Ishikawa (cell line): ENCODE measurements around the gene EDC3.

Experiments
- CEBPB ChIP-seq: IDR thresholded peaks from 2 replicates; pipeline ENCODE4 v1.6.1; 2012
- CREB1 ChIP-seq: IDR thresholded peaks from 2 replicates; pipeline ENCODE4 v1.6.1; 2012; ENCODE audit warnings: low read depth
- EGR1 ChIP-seq: IDR thresholded peaks from 2 replicates; pipeline ENCODE4 v1.6.1; 2012
- EP300 ChIP-seq: IDR thresholded peaks from 2 replicates; pipeline ENCODE4 v1.6.1; 2012; ENCODE audit warnings: borderline replicate concordance
- FOXM1 ChIP-seq: IDR thresholded peaks from 2 replicates; pipeline ENCODE4 v1.6.1; 2012; ENCODE audit warnings: low read depth, borderline replicate concordance
- MAX ChIP-seq: IDR thresholded peaks from 2 replicates; pipeline ENCODE4 v1.6.1; 2012
- NFIC ChIP-seq: IDR thresholded peaks from 2 replicates; pipeline ENCODE4 v1.6.1; 2012
- RAD21 ChIP-seq: IDR thresholded peaks from 2 replicates; pipeline ENCODE4 v1.6.1; 2012; ENCODE audit warnings: low read depth
- TAF1 ChIP-seq: IDR thresholded peaks from 2 replicates; pipeline ENCODE4 v1.6.1; 2012; ENCODE audit warnings: low read depth, mild to moderate bottlenecking
- TCF12 ChIP-seq: IDR thresholded peaks from 2 replicates; pipeline ENCODE4 v1.6.1; 2012; ENCODE audit warnings: low read depth
- TEAD4 ChIP-seq: IDR thresholded peaks from 2 replicates; pipeline ENCODE4 v1.6.1; 2012
- USF1 ChIP-seq: IDR thresholded peaks from 2 replicates; pipeline ENCODE4 v1.6.1; 2012
- YY1 ChIP-seq: IDR thresholded peaks from 2 replicates; pipeline ENCODE4 v1.6.1; 2012; ENCODE audit warnings: low read depth
- ZBTB7A ChIP-seq: IDR thresholded peaks from 2 replicates; pipeline ENCODE4 v1.6.1; 2012; ENCODE audit warnings: low read depth
- TF ChIP-seq, protein P1 (sequence below): IDR thresholded peaks from 2 replicates; pipeline ENCODE4 v1.6.1; 2012; ENCODE audit warnings: low read depth, mild to moderate bottlenecking

Gene EDC3

DNA sequence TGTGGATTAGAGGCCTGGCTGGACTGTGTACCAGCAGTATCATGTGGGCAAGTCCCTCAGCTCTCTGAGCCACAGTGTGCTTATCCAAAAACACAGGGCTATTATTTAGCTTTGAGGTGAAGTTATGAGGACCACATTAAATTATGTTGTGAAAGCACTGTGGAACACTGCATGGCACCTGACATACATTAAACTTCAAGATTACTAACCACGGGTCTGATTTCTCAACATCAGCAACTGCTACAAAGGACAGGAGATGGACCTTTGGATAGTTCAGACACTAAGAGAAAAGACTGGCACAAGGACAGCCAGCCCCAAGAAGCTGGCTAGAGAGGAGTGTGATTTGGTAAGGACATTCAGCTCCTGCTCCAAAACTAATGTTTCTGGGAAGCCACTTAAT is 58.8 kb downstream of the EDC3 start:
- TF ChIP-seq CREB1 (no peak), USF1 (no peak), NFIC (no peak)

GRCh38 chr15:74635228-74635627 is 60.6 kb downstream of the EDC3 start:
- no peak for TF ChIP-seq YY1
- no peak for TF ChIP-seq MAX
- peak; percentile 99 for TF ChIP-seq RAD21
- TF ChIP-seq NFIC = no peak
- TF ChIP-seq, protein P1, sequence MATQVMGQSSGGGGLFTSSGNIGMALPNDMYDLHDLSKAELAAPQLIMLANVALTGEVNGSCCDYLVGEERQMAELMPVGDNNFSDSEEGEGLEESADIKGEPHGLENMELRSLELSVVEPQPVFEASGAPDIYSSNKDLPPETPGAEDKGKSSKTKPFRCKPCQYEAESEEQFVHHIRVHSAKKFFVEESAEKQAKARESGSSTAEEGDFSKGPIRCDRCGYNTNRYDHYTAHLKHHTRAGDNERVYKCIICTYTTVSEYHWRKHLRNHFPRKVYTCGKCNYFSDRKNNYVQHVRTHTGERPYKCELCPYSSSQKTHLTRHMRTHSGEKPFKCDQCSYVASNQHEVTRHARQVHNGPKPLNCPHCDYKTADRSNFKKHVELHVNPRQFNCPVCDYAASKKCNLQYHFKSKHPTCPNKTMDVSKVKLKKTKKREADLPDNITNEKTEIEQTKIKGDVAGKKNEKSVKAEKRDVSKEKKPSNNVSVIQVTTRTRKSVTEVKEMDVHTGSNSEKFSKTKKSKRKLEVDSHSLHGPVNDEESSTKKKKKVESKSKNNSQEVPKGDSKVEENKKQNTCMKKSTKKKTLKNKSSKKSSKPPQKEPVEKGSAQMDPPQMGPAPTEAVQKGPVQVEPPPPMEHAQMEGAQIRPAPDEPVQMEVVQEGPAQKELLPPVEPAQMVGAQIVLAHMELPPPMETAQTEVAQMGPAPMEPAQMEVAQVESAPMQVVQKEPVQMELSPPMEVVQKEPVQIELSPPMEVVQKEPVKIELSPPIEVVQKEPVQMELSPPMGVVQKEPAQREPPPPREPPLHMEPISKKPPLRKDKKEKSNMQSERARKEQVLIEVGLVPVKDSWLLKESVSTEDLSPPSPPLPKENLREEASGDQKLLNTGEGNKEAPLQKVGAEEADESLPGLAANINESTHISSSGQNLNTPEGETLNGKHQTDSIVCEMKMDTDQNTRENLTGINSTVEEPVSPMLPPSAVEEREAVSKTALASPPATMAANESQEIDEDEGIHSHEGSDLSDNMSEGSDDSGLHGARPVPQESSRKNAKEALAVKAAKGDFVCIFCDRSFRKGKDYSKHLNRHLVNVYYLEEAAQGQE = no peak

GRCh38 chr15:74633781-74634180 is 62.0 kb downstream of the EDC3 start:
- TF ChIP-seq RAD21 = no peak
- no peak for TF ChIP-seq EP300
- no peak for TF ChIP-seq EGR1

DNA sequence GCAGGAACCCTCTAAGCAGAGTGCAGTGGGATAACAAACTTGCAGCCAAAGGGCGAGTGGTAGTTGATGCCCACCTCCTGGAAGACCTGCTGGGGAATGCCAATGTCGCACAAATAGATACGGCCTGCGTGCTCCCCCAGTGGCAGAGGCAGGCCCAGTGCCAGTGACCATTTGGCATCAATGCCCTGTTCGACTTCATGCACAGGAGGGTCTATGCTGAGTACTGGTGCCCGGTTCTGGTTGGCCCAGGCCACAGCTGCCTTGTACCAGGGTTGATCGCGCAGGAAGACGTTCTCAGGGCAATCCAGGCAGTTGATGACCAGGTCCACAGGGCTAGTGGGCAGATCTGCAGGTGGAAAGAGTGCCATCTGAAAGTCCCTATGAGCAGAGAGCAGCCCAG is 63.2 kb downstream of the EDC3 start:
- TF ChIP-seq TCF12 (no peak), NFIC (no peak), TAF1 (no peak), USF1 (no peak), ZBTB7A (no peak), EGR1 (no peak), FOXM1 (no peak), TEAD4 (no peak), CEBPB (no peak), CREB1 (no peak), YY1 (no peak), RAD21 (no peak), EP300 (no peak), MAX (no peak)
- TF ChIP-seq, protein P1 = no peak

GRCh38 chr15:74631935-74632560 is 63.8 kb downstream of the EDC3 start:
- TF ChIP-seq FOXM1 (no peak), RAD21 (peak; percentile 61)

- TF ChIP-seq RAD21 = no peak
These were observed 64.4 kb downstream of the EDC3 start for GRCh38 chr15:74631408-74631807.

DNA sequence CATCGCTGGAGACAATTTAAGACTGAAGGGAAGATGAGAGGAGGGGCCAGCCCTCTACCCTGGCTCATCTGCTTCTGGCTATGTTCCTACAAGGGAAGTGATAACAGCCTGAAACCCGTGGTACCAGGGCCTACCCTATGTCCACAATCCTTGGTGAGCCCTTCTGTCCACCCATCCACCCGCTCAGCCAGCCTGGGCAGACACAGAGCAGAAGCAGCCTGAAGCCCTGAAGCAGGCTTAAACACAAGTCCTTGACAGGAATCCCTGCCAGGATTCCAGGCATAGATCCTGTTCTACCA is 64.8 kb downstream of the EDC3 start:
- TF ChIP-seq YY1 (no peak), TEAD4 (no peak), TCF12 (no peak), EP300 (no peak), USF1 (no peak), RAD21 (no peak), EGR1 (no peak), ZBTB7A (no peak), TAF1 (no peak), MAX (no peak), CEBPB (no peak), FOXM1 (no peak), NFIC (no peak), CREB1 (no peak)
- TF ChIP-seq, protein P1 = no peak
